PC-9 (cell line): ENCODE results near the gene ANKRD11.

Experiments
- CTCF ChIP-seq: fragments of 200-600 bp; sonication (generic); conservative IDR thresholded peaks from 2 replicates; pipeline ENCODE4 v1.6.1; 2017; ENCODE audit warnings: mixed run types, antibody characterized with exemption, mild to moderate bottlenecking, moderate library complexity
- EZH2 ChIP-seq: fragments of 200-600 bp; sonication (generic); IDR thresholded peaks from 2 replicates; pipeline ENCODE4 v1.8.0; 2017; ENCODE audit warnings: antibody characterized with exemption, low read depth

DNA sequence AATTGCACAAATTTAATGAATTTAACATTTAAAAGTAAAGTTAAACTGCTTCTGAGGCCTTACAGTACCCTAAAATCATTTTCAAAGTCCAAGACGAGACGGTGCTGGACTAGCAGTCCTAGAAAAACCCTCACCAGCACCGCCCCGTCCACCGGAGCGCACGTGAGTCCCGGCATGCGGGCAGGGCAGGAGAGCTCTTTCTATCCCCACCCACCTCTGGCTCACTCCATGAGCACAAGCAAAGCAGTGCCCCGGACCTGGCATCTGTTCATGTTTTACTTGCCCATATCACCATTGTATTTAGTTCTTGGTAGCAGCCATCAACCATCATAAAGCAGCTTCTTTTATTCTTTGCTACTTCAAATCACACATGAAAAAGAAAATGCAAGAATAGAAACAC, 41.7 kb downstream of the ANKRD11 start:
- TF ChIP-seq EZH2: no peak
- no peak for TF ChIP-seq CTCF
